ENCODE data around the gene NSUN4. TPM values are rescaled to one million over a fixed set of nuclear protein-coding genes. Genes with fewer than 3 reads are reported as not detected.

NSUN4 gene
- total RNA-seq, 8 experiments from 2014 or later = 14.5 to 22.4 (median 16.2) TPM

- Histone ChIP-seq H3K4me1 (replicated peaks in 1 of 2) (peaks cover 3 to 7% of the 10 kb centered on the region in 2 donors), H3K4me3 (peak within 1 kb of the TSS; percentile 43 to 67 (median 50)), H3K27ac (no peak within 1 kb of the TSS)
- in situ Hi-C loops (cut with MboI; ENCODE audit: low pct_unique_long_range_greater_than_20kb in 2 of 9, low sequenced_read_pairs in 9 of 9, unreplicated experiment in 9 of 9) = no loop called here
- WGBS, 10 experiments = 0 to 17% (median 3%) methylated on average over 2 to 42 of the region's 75 CpGs; no CpG with 5 or more reads in 3 of the 10 experiments
- ATAC-seq (replicated peaks in 6 of 8) = peak; percentile 87 to 96 (median 94)
Observed at GRCh38 chr1:46394108-46394871, 53.7 kb downstream of the NSUN4 start, which contains the start of gene FAAH. Gene FAAH (plus strand): TSS chr1:46394317. CDS start chr1:46394349, 32 bp downstream.

GRCh38 chr1:46394872-46395465 is 54.4 kb downstream of the NSUN4 start:
- in situ Hi-C loops (cut with MboI; ENCODE audit: low pct_unique_long_range_greater_than_20kb in 2 of 9, low sequenced_read_pairs in 9 of 9, unreplicated experiment in 9 of 9) = no loop called here
- Histone ChIP-seq H3K27ac (no peak overlapping the region), H3K4me1 (replicated peaks in 1 of 2) (peaks cover 3 to 7% of the 10 kb centered on the region in 2 donors), H3K4me3 (peak overlapping the region; percentile 43 to 67 (median 50))
- ATAC-seq (replicated peaks in 6 of 8) = no peak
- 0 to 70% (median 41%) methylated on average over 4 to 17 of the region's 17 CpGs; no CpG with 5 or more reads in 1 of the 10 experiments for WGBS, 10 experiments

- Histone ChIP-seq H3K27ac (no peak overlapping the region), H3K4me1 (replicated peaks in 1 of 2) (peaks cover 3 to 7% of the 10 kb centered on the region in 2 donors), H3K4me3 (no peak overlapping the region)
- WGBS, 10 experiments = 0 to 92% (median 65%) methylated on average over 1 to 9 of the region's 10 CpGs; no CpG with 5 or more reads in 1 of the 10 experiments
- in situ Hi-C loops (cut with MboI; ENCODE audit: low pct_unique_long_range_greater_than_20kb in 2 of 9, low sequenced_read_pairs in 9 of 9, unreplicated experiment in 9 of 9) = no loop called here
- ATAC-seq (replicated peaks in 6 of 8) = peak in 1 of 8 experiments; percentile 47
Observed at GRCh38 chr1:46396441-46397398, 56.1 kb downstream of the NSUN4 start.

GRCh38 chr1:46399307-46399706 is 58.7 kb downstream of the NSUN4 start:
- 28 to 100% (median 68%) methylated on average over 1 to 9 of the region's 9 CpGs; no CpG with 5 or more reads in 1 of the 10 experiments for WGBS, 10 experiments
- ATAC-seq (replicated peaks in 6 of 8) = peak in 1 of 8 experiments; percentile 20
- in situ Hi-C loops (cut with MboI; ENCODE audit: low pct_unique_long_range_greater_than_20kb in 2 of 9, low sequenced_read_pairs in 9 of 9, unreplicated experiment in 9 of 9) = no loop called here
- H3K27ac ChIP-seq = no peak overlapping the region
- H3K4me3 ChIP-seq = no peak overlapping the region
- H3K4me1 ChIP-seq (replicated peaks in 1 of 2) = peaks cover 3 to 7% of the 10 kb centered on the region in 2 donors

- in situ Hi-C loops (cut with MboI; ENCODE audit: low pct_unique_long_range_greater_than_20kb in 2 of 9, low sequenced_read_pairs in 9 of 9, unreplicated experiment in 9 of 9) = no loop called here
- peak in 1 of 8 experiments; percentile 5 for ATAC-seq (replicated peaks in 6 of 8)
- Histone ChIP-seq H3K4me1 (replicated peaks in 1 of 2) (no peaks in the 10 kb centered on the region), H3K4me3 (no peak overlapping the region), H3K27ac (no peak overlapping the region)
- WGBS, 10 experiments = 20 to 73% (median 60%) methylated on average over 1 to 3 of the region's 4 CpGs; no CpG with 5 or more reads in 5 of the 10 experiments
Observed at GRCh38 chr1:46400421-46400820, 59.8 kb downstream of the NSUN4 start.

- no peak for ATAC-seq (replicated peaks in 6 of 8)
Observed at GRCh38 chr1:46401154-46401913, 60.7 kb downstream of the NSUN4 start.

GRCh38 chr1:46401964-46402626 is 61.5 kb downstream of the NSUN4 start:
- ATAC-seq (replicated peaks in 6 of 8) = peak in 6 of 8 experiments; percentile 15 to 85 (median 67)
- Histone ChIP-seq H3K4me1 (replicated peaks in 1 of 2) (peaks cover 0 to 4% of the 10 kb centered on the region in 2 donors), H3K4me3 (no peak overlapping the region), H3K27ac (no peak overlapping the region)
- 40 to 84% (median 65%) methylated on average over 2 to 7 of the region's 10 CpGs; no CpG with 5 or more reads in 5 of the 10 experiments for WGBS, 10 experiments
- in situ Hi-C loops (cut with MboI; ENCODE audit: low pct_unique_long_range_greater_than_20kb in 2 of 9, low sequenced_read_pairs in 9 of 9, unreplicated experiment in 9 of 9) = no loop called here

More at GRCh38 chr1:46401154-46401913, 60.7 kb downstream of the NSUN4 start:
- H3K4me1 ChIP-seq (replicated peaks in 1 of 2) = no peaks in the 10 kb centered on the region
- no peak overlapping the region for H3K4me3 ChIP-seq
- WGBS, 10 experiments = 28 to 100% (median 71%) methylated on average over 1 to 6 of the region's 6 CpGs; no CpG with 5 or more reads in 4 of the 10 experiments
- in situ Hi-C loops (cut with MboI; ENCODE audit: low pct_unique_long_range_greater_than_20kb in 2 of 9, low sequenced_read_pairs in 9 of 9, unreplicated experiment in 9 of 9) = no loop called here
- H3K27ac ChIP-seq = no peak overlapping the region

- peaks cover 0 to 4% of the 10 kb centered on the region in 2 donors for H3K4me1 ChIP-seq (replicated peaks in 1 of 2)
- H3K4me3 ChIP-seq = no peak overlapping the region
- 60 to 100% (median 64%) methylated on average over 1 to 5 of the region's 5 CpGs; no CpG with 5 or more reads in 3 of the 10 experiments for WGBS, 10 experiments
- ATAC-seq (replicated peaks in 6 of 8) = no peak
- in situ Hi-C loops (cut with MboI; ENCODE audit: low pct_unique_long_range_greater_than_20kb in 2 of 9, low sequenced_read_pairs in 9 of 9, unreplicated experiment in 9 of 9) = no loop called here
- H3K27ac ChIP-seq = no peak overlapping the region
Observed at GRCh38 chr1:46403916-46404315, 63.3 kb downstream of the NSUN4 start.

- 73 to 100% (median 84%) methylated on average over 1 to 5 of the region's 7 CpGs; no CpG with 5 or more reads in 5 of the 10 experiments for WGBS, 10 experiments
- in situ Hi-C loops (cut with MboI; ENCODE audit: low pct_unique_long_range_greater_than_20kb in 2 of 9, low sequenced_read_pairs in 9 of 9, unreplicated experiment in 9 of 9) = no loop called here
- Histone ChIP-seq H3K4me1 (replicated peaks in 1 of 2) (peaks cover 0 to 4% of the 10 kb centered on the region in 2 donors), H3K27ac (no peak overlapping the region), H3K4me3 (no peak overlapping the region)
- no peak for ATAC-seq (replicated peaks in 6 of 8)
Observed at GRCh38 chr1:46404482-46405196, 64.0 kb downstream of the NSUN4 start.

- no peak overlapping the region for H3K27ac ChIP-seq
- in situ Hi-C loops (cut with MboI; ENCODE audit: low pct_unique_long_range_greater_than_20kb in 2 of 9, low sequenced_read_pairs in 9 of 9, unreplicated experiment in 9 of 9) = no loop called here
- H3K4me1 ChIP-seq (replicated peaks in 1 of 2) = peaks cover 0 to 4% of the 10 kb centered on the region in 2 donors
- H3K4me3 ChIP-seq = no peak overlapping the region
- WGBS, 10 experiments = 80 to 100% (median 88%) methylated on average over 3 to 7 of the region's 12 CpGs; no CpG with 5 or more reads in 7 of the 10 experiments
- no peak for ATAC-seq (replicated peaks in 6 of 8)
Observed at GRCh38 chr1:46405197-46405555, 64.6 kb downstream of the NSUN4 start.

- H3K4me3 ChIP-seq = no peak overlapping the region
- in situ Hi-C loops (cut with MboI; ENCODE audit: low pct_unique_long_range_greater_than_20kb in 2 of 9, low sequenced_read_pairs in 9 of 9, unreplicated experiment in 9 of 9) = no loop called here
Observed at GRCh38 chr1:46405724-46406123, 65.1 kb downstream of the NSUN4 start.

More at GRCh38 chr1:46405724-46406123, 65.1 kb downstream of the NSUN4 start:
- WGBS, 10 experiments = 33 to 100% (median 97%) methylated on average over 1 to 8 of the region's 17 CpGs; no CpG with 5 or more reads in 5 of the 10 experiments
- Histone ChIP-seq H3K27ac (no peak overlapping the region), H3K4me1 (replicated peaks in 1 of 2) (peaks cover 0 to 4% of the 10 kb centered on the region in 2 donors)
- no peak for ATAC-seq (replicated peaks in 6 of 8)

Data from motor neuron (in vitro differentiated cells).